Astrocyte (in vitro differentiated cells and primary cell): Measurements from ENCODE around the gene ICA1. TPM values are rescaled to one million over a fixed set of nuclear protein-coding genes. Genes with fewer than 3 reads are reported as not detected.
A peak's percentile ranks its signal among the peaks of the same experiment; 100 is the strongest.

Experiments used
- DNase-seq: peaks from one replicate; pipeline ENCODE4 v3.0.0-alpha.2; 2010; ENCODE audit warnings: low read depth
- FAIRE-seq: peaks from 2 replicates; lab custom pipeline; 2011; peaks lifted over from hg19 to GRCh38; lab: Jason Lieb, UNC
- H2AFZ ChIP-seq: 2 replicates; pipeline ENCODE4 v1.6.0; 2012; ENCODE audit warnings: low read depth, low read length, inconsistent platforms
- H3K27ac ChIP-seq: 2 replicates; pipeline ENCODE4 v1.5.1; 2011; ENCODE audit warnings: low read depth, low read length, inconsistent platforms
- H3K27me3 ChIP-seq: 2 replicates; pipeline ENCODE4 v1.6.0; 2011; ENCODE audit warnings: low read length, inconsistent platforms; ENCODE audit not compliant: insufficient read depth
- H3K36me3 ChIP-seq: 2 replicates; pipeline ENCODE4 v1.5.1; 2011; ENCODE audit warnings: low read length, inconsistent platforms; ENCODE audit not compliant: insufficient read depth
- H3K4me1 ChIP-seq: 2 replicates; pipeline ENCODE4 v1.5.1; 2011; ENCODE audit warnings: low read length, inconsistent platforms; ENCODE audit not compliant: insufficient read depth
- H3K4me2 ChIP-seq: 2 replicates; pipeline ENCODE4 v1.6.0; 2012; ENCODE audit warnings: low read length, inconsistent platforms
- H3K4me3 ChIP-seq: 2 replicates; pipeline ENCODE4 v1.5.1; 2011; ENCODE audit warnings: low read depth, mild to moderate bottlenecking, low read length, inconsistent platforms; ENCODE audit not compliant: insufficient read depth
- H3K79me2 ChIP-seq: 2 replicates; pipeline ENCODE4 v1.6.0; 2012; ENCODE audit warnings: mild to moderate bottlenecking, low read length, inconsistent platforms; ENCODE audit not compliant: insufficient read depth
- H3K9ac ChIP-seq: 2 replicates; pipeline ENCODE4 v1.6.0; 2012; ENCODE audit warnings: mild to moderate bottlenecking, low read length, inconsistent platforms
- H3K9me3 ChIP-seq: 2 replicates; pipeline ENCODE4 v1.5.1; 2012; ENCODE audit warnings: low read depth, mild to moderate bottlenecking, low read length, inconsistent platforms; ENCODE audit not compliant: insufficient read depth
- H4K20me1 ChIP-seq: 2 replicates; pipeline ENCODE4 v1.6.0; 2012; ENCODE audit warnings: low read length, inconsistent platforms; ENCODE audit not compliant: insufficient read depth
- H3K27ac Mint-ChIP-seq: one replicate; pipeline ENCODE4 v1.8.0; 2021; ENCODE audit warnings: mild to moderate bottlenecking, mixed read lengths; ENCODE audit not compliant: unreplicated experiment
- H3K27me3 Mint-ChIP-seq: one replicate; pipeline ENCODE4 v1.8.0; 2021; ENCODE audit warnings: low read depth, mixed read lengths; ENCODE audit not compliant: unreplicated experiment
- H3K36me3 Mint-ChIP-seq: one replicate; pipeline ENCODE4 v1.8.0; 2021; ENCODE audit warnings: low read depth, mixed read lengths; ENCODE audit not compliant: unreplicated experiment
- H3K4me1 Mint-ChIP-seq: one replicate; pipeline ENCODE4 v1.8.0; 2021; ENCODE audit warnings: low read depth, mixed read lengths; ENCODE audit not compliant: unreplicated experiment
- H3K4me3 Mint-ChIP-seq: one replicate; pipeline ENCODE4 v1.8.0; 2021; ENCODE audit warnings: mild to moderate bottlenecking, moderate library complexity, mixed read lengths; ENCODE audit not compliant: unreplicated experiment
- H3K9me3 Mint-ChIP-seq: one replicate; pipeline ENCODE4 v1.8.0; 2021; ENCODE audit warnings: mild to moderate bottlenecking, mixed read lengths; ENCODE audit not compliant: unreplicated experiment
- CTCF ChIP-seq: IDR thresholded peaks from 2 replicates; pipeline ENCODE4 v1.5.1; 2011; ENCODE audit warnings: low read depth, mild to moderate bottlenecking, inconsistent platforms, low read length, moderate library complexity; ENCODE audit not compliant: insufficient read depth
- EZH2 ChIP-seq: IDR thresholded peaks from 2 replicates; pipeline ENCODE4 v1.6.1; 2012; ENCODE audit warnings: mild to moderate bottlenecking, low read length, inconsistent platforms; ENCODE audit not compliant: insufficient read depth
- total RNA-seq: library from RNA; stranded (reverse); gene quantifications from 2 replicates; pipeline ENCODE4 v1.2.1, GENCODE V29; 2021

ICA1 gene
- total RNA-seq, 1 donor from 2014 or later = 8.0 TPM

- Mint-ChIP-seq H3K4me3 (no peak overlapping the region), H3K27me3 (no peaks in the 10 kb centered on the region), H3K9me3 (no peaks in the 10 kb centered on the region), H3K27ac (no peak overlapping the region), H3K4me1 (peaks cover 6% of the 10 kb centered on the region), H3K36me3 (no peaks in the 10 kb centered on the region)
- no peak for TF ChIP-seq CTCF
- no peak for TF ChIP-seq EZH2
- no peak overlapping the region for H3K27ac ChIP-seq
- peaks cover 6% of the 10 kb centered on the region for H3K9me3 ChIP-seq
- no peaks in the 10 kb centered on the region for H3K36me3 ChIP-seq
- H3K4me1 ChIP-seq = no peaks in the 10 kb centered on the region
- no peak overlapping the region for H3K9ac ChIP-seq
- no peak overlapping the region for H2AFZ ChIP-seq
- DNase-seq = no peak
- no peaks in the 10 kb centered on the region for H3K79me2 ChIP-seq
- no peak overlapping the region for H3K4me2 ChIP-seq
- no peaks in the 10 kb centered on the region for H4K20me1 ChIP-seq
- no peak for FAIRE-seq
- H3K27me3 ChIP-seq = peaks cover 2% of the 10 kb centered on the region
- no peak overlapping the region for H3K4me3 ChIP-seq
Measured at GRCh38 chr7:8149222-8149621, 112.7 kb downstream of the ICA1 start.

- no peaks in the 10 kb centered on the region for H3K36me3 ChIP-seq
- H4K20me1 ChIP-seq = no peaks in the 10 kb centered on the region
- H3K9ac ChIP-seq = no peak overlapping the region
- TF ChIP-seq EZH2 = no peak
- TF ChIP-seq CTCF = no peak
- DNase-seq (no peak), FAIRE-seq (no peak)
- H3K27ac ChIP-seq = no peak overlapping the region
- Mint-ChIP-seq H3K27me3 (no peaks in the 10 kb centered on the region), H3K4me3 (no peak overlapping the region), H3K9me3 (no peaks in the 10 kb centered on the region), H3K27ac (no peak overlapping the region), H3K36me3 (no peaks in the 10 kb centered on the region), H3K4me1 (peaks cover 6% of the 10 kb centered on the region)
- H3K4me2 ChIP-seq = no peak overlapping the region
- H3K4me3 ChIP-seq = no peak overlapping the region
- H3K9me3 ChIP-seq = peaks cover 5% of the 10 kb centered on the region
- no peaks in the 10 kb centered on the region for H3K4me1 ChIP-seq
- H2AFZ ChIP-seq = no peak overlapping the region
- H3K79me2 ChIP-seq = no peaks in the 10 kb centered on the region
- peaks cover 2% of the 10 kb centered on the region for H3K27me3 ChIP-seq
Measured at GRCh38 chr7:8147760-8148463, 114.1 kb downstream of the ICA1 start.

GRCh38 chr7:8146788-8147413 is 115.1 kb downstream of the ICA1 start:
- DNase-seq = no peak
- no peaks in the 10 kb centered on the region for H3K9me3 ChIP-seq
- H3K4me2 ChIP-seq = no peak overlapping the region
- no peaks in the 10 kb centered on the region for H3K4me1 ChIP-seq
- no peaks in the 10 kb centered on the region for H3K9me3 Mint-ChIP-seq
- no peaks in the 10 kb centered on the region for H3K27me3 Mint-ChIP-seq
- peak overlapping the region; percentile 41 for H2AFZ ChIP-seq
- H3K9ac ChIP-seq = no peak overlapping the region
- peaks cover 2% of the 10 kb centered on the region for H3K27me3 ChIP-seq
- no peaks in the 10 kb centered on the region for H3K36me3 ChIP-seq
- peaks cover 6% of the 10 kb centered on the region for H3K4me1 Mint-ChIP-seq
- H3K27ac Mint-ChIP-seq = no peak overlapping the region
- no peak overlapping the region for H3K4me3 ChIP-seq
- H3K4me3 Mint-ChIP-seq = no peak overlapping the region
- H3K27ac ChIP-seq = no peak overlapping the region
- no peaks in the 10 kb centered on the region for H4K20me1 ChIP-seq
- H3K36me3 Mint-ChIP-seq = no peaks in the 10 kb centered on the region
- FAIRE-seq = no peak
- no peaks in the 10 kb centered on the region for H3K79me2 ChIP-seq
- TF ChIP-seq CTCF (no peak), EZH2 (no peak)
